ENCODE data around the gene MRPL55. TPM values are rescaled to one million over a fixed set of nuclear protein-coding genes. Genes with fewer than 3 reads are reported as not detected.

The MRPL55 gene
- total RNA-seq, 3 donors from 2014 or later, result 82.3 to 93.0 (median 89.5) TPM

DNA sequence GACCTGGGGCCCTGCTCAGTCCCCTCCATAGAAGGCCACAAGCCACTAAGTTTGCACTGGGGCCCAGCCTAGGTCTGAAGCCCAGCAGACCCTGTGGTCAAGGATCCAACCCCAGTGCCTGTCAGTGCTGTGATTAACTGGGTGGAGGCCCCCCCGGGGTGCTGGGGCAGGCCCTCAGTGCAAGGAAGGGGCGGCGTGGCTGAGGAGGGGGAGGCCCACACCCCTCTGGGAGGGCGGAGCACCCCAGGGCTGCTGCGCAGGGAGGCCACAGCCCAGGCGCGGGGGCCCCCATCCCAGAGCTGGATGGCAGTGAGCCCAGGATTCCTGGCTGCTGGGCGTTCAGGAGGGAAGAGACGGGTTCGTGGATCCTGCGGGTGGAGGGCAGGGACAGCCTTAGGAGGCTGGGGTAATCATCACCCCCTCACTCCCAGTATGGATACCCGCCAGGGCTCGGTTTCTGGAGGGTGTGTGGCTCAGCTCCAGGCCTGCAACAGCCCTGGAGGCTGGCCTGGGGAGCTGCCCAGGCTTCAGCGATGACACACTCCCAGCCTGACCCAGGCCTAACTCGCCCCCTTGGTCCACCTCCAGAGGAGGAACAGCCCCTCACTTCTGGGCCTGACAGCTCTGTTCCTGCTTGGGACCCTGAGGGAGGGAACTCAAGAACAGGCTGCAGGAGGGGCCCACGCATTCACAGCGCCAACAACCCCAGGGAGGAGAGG lies 41.5 kb upstream of the MRPL55 start:
- no peak for ATAC-seq
- Mint-ChIP-seq H3K27me3 (ENCODE audit: low read depth) (no peaks in the 10 kb centered on the region), H3K9me3 (no peaks in the 10 kb centered on the region)

DNA sequence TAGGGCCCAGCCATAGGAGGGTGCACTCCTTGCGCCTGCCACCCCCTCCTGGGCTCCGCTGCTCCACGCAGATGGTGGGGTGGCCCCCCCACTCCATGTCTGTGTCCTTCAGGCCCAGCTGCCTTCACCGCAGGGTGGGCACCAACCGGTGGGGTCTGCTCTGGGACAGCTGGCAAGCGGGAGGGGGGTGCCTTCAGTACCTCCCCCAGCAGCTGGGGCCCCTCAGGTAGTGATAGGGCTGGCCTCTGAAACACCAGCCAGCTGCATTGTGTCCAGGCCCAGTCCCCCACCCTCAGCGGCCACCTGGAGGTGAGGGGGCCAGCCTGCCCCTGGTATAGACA lies 41.0 kb upstream of the MRPL55 start:
- peaks cover 6% of the 10 kb centered on the region for H3K4me1 Mint-ChIP-seq (ENCODE audit: low read depth)
- DNase-seq (no peak), ATAC-seq (no peak)
- H3K36me3 Mint-ChIP-seq (ENCODE audit: insufficient read depth), result no peaks in the 10 kb centered on the region
- no peaks in the 10 kb centered on the region for H3K27me3 Mint-ChIP-seq (ENCODE audit: low read depth)
- H3K4me3 Mint-ChIP-seq, result no peak overlapping the region
- no peaks in the 10 kb centered on the region for H3K9me3 Mint-ChIP-seq

More for the DNA sequence above, 41.5 kb upstream of the MRPL55 start:
- peaks cover 7% of the 10 kb centered on the region for H3K4me1 Mint-ChIP-seq (ENCODE audit: low read depth)
- H3K4me3 Mint-ChIP-seq, result no peak overlapping the region
- DNase-seq, result no peak
- H3K36me3 Mint-ChIP-seq (ENCODE audit: insufficient read depth), result no peaks in the 10 kb centered on the region

DNA sequence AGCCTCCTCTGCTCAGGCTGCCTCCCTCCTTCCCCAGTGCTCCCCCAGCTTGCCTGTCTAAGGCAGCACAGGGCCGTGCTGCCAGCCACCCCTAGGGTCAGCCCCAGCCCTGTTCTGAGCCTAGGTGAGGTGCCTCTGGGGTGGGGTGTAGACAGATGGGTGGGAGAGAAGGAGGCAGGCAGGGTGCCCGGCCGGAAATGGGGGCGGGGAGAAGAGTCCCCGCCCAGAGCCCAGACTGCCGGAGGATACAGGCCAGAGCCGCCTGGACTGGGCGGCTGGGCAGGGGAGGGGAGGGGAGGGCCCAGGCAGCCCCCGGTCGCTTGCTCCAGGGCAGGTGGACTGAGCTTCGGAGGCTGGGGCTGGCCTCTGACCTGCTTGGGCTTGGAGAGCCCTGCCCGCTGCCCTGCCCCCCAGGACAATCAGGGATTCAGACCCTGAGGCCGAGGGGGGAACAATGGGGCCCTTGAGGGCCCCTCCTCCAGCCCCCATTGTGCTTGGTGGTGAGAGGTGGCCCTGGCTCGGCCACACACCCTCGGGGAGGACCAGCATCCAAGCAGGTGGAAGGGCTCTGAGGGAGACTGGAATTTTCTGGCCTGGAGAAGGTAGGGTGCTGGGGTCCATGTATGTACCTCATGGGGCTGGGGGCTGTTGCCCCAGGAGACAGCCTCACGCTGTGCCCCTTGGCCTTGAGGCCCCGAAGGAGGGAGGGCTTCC lies 40.5 kb upstream of the MRPL55 start, which contains the start of gene GJC2:
TSS of gene GJC2 (plus strand) at position 525 of the 714 bp plus-strand sequence. CDS start 7,829 bp downstream, outside the sequence.
- H3K9me3 Mint-ChIP-seq, result no peaks in the 10 kb centered on the region
- ATAC-seq, result no peak
- H3K27me3 Mint-ChIP-seq (ENCODE audit: low read depth), result no peaks in the 10 kb centered on the region
- peaks cover 3% of the 10 kb centered on the region for H3K4me1 Mint-ChIP-seq (ENCODE audit: low read depth)
- no peak within 1 kb of the TSS for H3K4me3 Mint-ChIP-seq
- no peaks in the 10 kb centered on the region for H3K36me3 Mint-ChIP-seq (ENCODE audit: insufficient read depth)
- DNase-seq, result no peak

DNA sequence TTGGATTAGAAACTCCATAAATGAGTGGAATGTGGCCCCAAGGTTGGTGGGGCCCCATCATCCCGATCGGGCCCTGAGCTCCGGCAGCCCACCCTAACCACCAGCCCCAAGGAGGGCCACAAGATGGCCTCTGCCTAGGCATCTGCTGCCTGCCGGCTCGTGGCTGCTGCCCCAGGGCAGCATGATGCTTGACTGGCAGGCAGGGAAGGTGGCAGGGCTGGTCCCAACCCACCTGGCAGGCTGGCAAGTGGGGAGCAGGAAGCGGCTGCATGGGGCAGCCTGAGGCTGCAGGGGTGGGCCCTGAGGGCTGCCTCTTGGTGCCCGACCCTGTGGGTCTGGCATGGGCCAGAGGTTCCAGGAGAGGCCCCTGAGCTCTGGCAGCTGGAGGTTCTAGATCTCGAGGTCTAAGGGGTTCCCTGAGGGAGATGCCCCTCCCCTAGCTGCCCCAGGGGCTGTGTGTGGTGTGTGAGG lies 39.9 kb upstream of the MRPL55 start:
- no peak overlapping the region for H3K4me3 Mint-ChIP-seq
- H3K4me1 Mint-ChIP-seq (ENCODE audit: low read depth), result peaks cover 6% of the 10 kb centered on the region
- DNase-seq (no peak), ATAC-seq (no peak)
- H3K9me3 Mint-ChIP-seq, result no peaks in the 10 kb centered on the region
- no peaks in the 10 kb centered on the region for H3K36me3 Mint-ChIP-seq (ENCODE audit: insufficient read depth)
- H3K27me3 Mint-ChIP-seq (ENCODE audit: low read depth), result no peaks in the 10 kb centered on the region

DNA sequence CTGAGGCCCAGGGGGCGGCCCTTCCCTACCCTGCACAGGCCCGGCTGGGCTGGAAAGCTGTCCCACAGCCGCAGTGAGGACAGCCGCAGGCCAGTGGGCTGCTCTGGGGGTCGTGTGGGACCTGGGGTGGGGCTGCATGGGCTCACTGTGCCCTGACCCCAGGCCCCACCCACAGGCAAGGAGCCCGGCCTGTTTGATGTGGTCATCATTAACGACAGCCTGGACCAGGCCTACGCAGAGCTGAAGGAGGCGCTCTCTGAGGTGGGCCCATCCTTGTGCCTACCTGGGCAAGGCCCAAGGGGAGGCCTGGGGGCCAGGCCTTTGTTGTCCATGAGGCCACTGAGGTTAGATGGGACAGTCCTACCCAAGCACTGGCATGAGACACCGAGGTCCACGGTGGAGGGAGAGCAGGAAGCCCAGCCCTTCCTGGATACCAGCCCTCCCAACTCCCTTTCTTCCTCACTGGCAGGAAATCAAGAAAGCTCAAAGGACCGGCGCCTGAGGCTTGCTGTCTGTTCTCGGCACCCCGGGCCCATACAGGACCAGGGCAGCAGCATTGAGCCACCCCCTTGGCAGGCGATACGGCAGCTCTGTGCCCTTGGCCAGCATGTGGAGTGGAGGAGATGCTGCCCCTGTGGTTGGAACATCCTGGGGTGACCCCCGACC lies 39.2 kb upstream of the MRPL55 start:
- Mint-ChIP-seq H3K4me3 (no peak overlapping the region), H3K9me3 (no peaks in the 10 kb centered on the region), H3K27me3 (ENCODE audit: low read depth) (no peaks in the 10 kb centered on the region), H3K4me1 (ENCODE audit: low read depth) (peaks cover 12% of the 10 kb centered on the region), H3K36me3 (ENCODE audit: insufficient read depth) (no peaks in the 10 kb centered on the region)
- DNase-seq (no peak), ATAC-seq (no peak)

DNA sequence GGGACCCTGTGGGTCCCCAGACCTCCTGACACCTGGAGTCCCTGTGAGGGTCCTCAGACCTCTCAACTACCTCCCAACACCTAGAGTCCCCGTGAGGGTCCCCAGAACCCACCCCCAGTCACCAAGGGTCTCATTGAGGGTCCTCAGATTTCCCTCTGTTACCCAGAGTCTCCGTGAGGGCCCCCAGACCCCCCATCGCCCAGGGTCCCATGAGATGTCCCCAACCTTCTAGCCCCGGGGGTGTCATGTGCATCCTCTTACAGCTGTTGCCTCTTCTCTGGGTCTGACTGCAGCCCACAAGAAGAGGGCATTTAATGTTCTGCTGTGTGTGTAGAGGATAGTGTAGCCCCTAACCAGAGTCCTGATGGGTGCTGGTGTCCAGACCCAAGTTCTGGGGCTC lies 38.7 kb upstream of the MRPL55 start:
- H3K27me3 Mint-ChIP-seq (ENCODE audit: low read depth), result no peaks in the 10 kb centered on the region
- DNase-seq (no peak), ATAC-seq (no peak)
- H3K36me3 Mint-ChIP-seq (ENCODE audit: insufficient read depth), result no peaks in the 10 kb centered on the region
- no peak overlapping the region for H3K4me3 Mint-ChIP-seq
- H3K9me3 Mint-ChIP-seq, result no peaks in the 10 kb centered on the region
- H3K4me1 Mint-ChIP-seq (ENCODE audit: low read depth), result peaks cover 18% of the 10 kb centered on the region

DNA sequence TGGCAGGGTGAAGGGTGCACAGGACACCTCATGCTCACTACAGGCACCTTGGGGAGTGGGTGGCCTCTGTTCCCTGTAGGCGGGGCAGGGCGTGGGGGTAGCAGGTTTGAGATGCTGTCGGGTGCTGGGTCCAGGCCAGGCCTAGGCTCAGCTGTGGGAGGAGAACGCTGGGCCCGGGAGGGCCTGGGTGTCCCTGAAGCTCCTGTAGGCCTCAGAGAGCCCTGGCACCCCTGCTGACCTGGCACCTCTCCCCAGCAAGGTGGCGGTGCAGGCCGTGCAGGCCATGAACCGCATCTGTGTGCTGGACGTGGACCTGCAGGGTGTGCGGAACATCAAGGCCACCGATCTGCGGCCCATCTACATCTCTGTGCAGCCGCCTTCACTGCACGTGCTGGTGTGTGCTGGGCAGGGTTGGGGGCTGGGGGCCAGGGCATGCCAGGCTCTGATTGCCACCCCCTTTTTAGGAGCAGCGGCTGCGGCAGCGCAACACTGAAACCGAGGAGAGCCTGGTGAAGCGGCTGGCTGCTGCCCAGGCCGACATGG lies 38.1 kb upstream of the MRPL55 start:
- no peaks in the 10 kb centered on the region for H3K36me3 Mint-ChIP-seq (ENCODE audit: insufficient read depth)
- H3K4me1 Mint-ChIP-seq (ENCODE audit: low read depth), result peaks cover 23% of the 10 kb centered on the region
- no peak for DNase-seq
- no peak for ATAC-seq
- no peaks in the 10 kb centered on the region for H3K27me3 Mint-ChIP-seq (ENCODE audit: low read depth)
- H3K9me3 Mint-ChIP-seq, result no peaks in the 10 kb centered on the region
- H3K4me3 Mint-ChIP-seq, result no peak overlapping the region

DNA sequence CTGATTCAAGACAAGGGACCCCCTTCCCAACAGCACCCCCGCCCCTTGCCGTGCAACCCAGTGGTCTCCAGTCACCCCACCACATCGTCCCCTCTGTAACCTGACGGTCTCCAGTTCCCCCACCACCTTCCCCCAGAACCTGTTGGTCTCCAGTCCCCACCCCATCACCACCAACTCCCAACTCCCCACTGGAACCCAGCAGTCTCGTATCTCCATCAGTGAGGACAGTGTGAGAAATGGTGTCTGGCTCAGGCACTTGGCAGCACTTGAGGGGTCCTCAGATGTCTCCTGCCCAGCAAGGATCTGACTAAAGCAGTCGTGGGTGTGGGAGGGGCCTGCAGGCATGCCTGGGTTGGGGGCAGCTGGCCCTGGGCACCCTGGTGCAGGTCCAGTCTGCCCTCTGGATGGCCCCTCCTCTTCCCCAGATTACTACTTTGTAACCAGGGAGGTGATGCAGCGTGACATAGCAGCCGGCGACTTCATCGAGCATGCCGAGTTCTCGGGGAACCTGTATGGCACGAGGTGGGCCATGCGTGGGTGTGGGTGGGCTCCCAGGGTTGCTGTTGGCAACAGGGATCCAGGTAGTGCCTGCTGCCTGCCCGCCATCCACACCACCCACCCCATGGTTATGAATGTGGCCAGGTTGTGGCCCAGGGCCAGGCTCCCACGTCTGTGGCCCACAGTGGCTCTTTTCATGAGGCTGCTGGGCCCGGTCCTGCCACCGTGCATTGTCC lies 37.5 kb upstream of the MRPL55 start:
- DNase-seq (no peak), ATAC-seq (no peak)
- no peaks in the 10 kb centered on the region for H3K27me3 Mint-ChIP-seq (ENCODE audit: low read depth)
- peaks cover 30% of the 10 kb centered on the region for H3K4me1 Mint-ChIP-seq (ENCODE audit: low read depth)
- no peaks in the 10 kb centered on the region for H3K36me3 Mint-ChIP-seq (ENCODE audit: insufficient read depth)
- no peak overlapping the region for H3K4me3 Mint-ChIP-seq
- H3K9me3 Mint-ChIP-seq, result no peaks in the 10 kb centered on the region

DNA sequence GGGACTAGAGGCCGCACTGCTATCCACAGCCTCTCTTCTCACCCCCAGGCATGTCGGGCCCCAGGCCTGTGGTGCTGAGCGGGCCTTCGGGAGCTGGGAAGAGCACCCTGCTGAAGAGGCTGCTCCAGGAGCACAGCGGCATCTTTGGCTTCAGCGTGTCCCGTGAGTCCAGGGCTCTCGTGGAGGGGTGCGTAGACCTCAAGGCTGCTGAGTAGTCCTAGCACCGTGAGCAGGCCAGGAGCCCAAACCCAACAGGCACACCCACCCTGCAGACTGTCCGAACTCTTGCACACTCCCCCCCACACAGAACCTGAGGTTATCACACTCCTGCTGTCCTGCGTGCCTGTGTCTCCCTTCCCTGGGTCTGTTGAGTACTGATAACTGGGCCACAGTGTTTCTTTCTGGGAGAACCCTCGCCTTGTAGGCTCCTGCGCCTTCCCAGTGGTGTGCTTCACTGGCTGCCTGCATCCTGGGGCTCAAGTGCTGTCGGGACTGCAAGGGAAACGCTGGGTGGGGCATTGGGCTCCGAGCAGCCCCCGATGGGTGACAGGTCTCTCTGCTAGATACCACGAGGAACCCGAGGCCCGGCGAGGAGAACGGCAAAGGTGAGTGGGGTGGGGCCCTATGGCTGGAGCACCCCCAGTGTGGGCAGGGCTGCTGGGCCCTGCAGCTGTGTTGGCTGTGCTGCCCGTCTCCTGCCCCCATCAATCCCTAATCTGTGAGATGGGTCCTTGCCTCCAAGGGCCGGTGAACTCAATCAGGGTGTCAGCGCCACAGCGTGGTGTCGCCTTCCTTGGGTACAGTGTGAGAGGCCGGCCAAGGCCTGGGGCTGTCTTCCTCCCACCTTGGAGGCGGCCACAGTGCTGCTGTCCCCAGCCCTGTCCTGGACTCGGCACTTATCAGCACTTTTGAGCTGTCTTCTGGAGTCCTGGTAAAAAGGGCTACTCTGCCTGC lies 36.6 kb upstream of the MRPL55 start:
- ATAC-seq (no peak), DNase-seq (no peak)
- Mint-ChIP-seq H3K9me3 (no peaks in the 10 kb centered on the region), H3K27me3 (ENCODE audit: low read depth) (no peaks in the 10 kb centered on the region), H3K4me1 (ENCODE audit: low read depth) (peaks cover 36% of the 10 kb centered on the region), H3K36me3 (ENCODE audit: insufficient read depth) (no peaks in the 10 kb centered on the region), H3K4me3 (no peak overlapping the region)

DNA sequence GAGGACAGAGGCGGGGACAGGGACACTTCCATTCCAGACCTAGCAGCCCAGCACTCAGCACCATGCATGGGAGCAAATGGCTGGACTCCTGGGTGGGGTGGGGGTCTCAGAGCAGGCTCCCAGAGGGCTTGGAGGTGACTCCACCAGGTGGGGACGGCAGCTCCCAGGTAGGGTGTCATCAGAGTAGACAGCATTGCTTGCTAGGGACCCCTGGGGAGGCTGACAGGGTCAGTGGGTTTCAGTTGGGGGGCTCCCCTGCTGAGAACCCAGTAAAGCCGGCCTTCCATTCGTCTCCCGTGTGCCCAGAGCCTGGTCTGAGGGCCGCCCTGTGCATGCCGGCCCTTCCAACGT lies 35.9 kb upstream of the MRPL55 start:
- Mint-ChIP-seq H3K4me3 (no peak overlapping the region), H3K4me1 (ENCODE audit: low read depth) (peaks cover 36% of the 10 kb centered on the region)

DNA sequence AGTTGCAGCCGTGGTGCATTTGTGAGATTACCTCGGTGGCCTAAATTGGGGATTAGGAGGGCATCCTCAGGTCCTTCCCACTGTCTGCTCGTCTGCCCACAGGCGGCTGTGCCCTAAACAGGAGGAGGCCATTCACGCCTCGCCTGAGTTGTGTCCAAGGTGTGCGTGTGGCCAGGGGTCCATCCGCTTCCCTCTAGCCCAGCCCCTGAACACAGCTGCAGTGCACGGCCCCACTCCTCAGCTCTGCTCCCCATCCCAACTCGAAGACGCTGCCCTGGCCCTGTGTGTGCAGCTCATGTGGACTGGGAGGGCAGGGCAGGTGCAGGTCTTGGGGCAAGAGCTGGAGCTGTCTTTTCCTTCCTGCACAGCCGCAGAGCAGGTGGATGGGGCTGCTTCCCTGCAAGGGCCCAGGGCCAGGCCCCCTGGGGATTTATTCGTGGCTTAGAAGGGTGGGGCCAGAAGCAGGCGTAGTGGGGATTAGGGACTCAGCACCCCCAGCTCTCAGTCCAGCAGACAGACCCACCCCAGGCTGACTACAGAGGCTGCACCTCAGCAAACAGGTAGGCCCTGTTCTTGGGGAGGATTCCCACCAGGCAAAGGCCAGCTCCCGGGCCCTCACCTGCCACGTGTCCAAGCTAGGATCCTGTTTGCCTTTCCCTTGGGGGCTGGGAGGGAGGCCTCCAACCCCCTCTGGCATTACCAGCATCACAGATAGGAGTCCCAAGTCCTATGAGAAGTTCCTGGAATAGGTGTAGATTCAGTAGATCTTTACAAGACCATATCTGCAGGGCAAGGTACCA lies 35.3 kb upstream of the MRPL55 start:
- DNase-seq (no peak), ATAC-seq (no peak)
- Mint-ChIP-seq H3K4me1 (ENCODE audit: low read depth) (peaks cover 39% of the 10 kb centered on the region), H3K36me3 (ENCODE audit: insufficient read depth) (no peaks in the 10 kb centered on the region), H3K4me3 (no peak overlapping the region), H3K27me3 (ENCODE audit: low read depth) (no peaks in the 10 kb centered on the region), H3K9me3 (no peaks in the 10 kb centered on the region)

More for the DNA sequence above, 35.9 kb upstream of the MRPL55 start:
- Mint-ChIP-seq H3K9me3 (no peaks in the 10 kb centered on the region), H3K36me3 (ENCODE audit: insufficient read depth) (no peaks in the 10 kb centered on the region), H3K27me3 (ENCODE audit: low read depth) (no peaks in the 10 kb centered on the region)
- DNase-seq, result no peak
- no peak for ATAC-seq

DNA sequence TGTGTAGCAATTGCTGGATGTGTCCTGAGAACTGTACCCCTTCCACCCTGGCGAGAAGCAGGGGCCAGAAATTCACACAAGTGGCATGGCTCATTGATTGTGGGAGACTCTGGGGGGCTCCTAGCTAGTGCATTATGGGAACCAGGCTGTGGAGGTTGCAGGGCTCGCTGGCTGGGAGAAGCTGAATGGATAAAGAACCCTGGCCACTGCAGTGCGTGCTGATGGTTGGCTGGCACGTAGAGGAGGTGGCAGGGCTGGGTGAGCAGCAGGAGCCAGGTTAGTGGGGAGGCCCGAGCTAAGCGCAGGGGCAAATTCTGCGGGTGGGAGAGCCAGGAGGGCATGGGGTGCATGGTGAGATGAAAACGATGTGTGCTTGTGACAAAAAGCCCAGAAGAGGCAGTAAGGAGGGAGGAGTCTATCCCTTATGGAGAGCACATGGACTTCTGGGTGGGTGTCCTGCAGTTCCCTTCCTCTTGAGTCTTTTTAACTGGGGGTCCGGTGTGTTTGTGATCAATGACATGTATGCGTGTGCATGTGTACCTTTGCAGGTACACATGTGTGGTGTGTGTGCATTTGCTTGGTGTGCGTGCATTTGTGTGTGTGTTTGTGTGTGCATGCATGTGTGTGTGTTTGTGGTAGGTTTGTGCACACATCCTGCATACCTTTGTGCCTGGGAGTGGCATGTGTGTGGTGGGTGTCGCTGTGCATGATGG lies 34.5 kb upstream of the MRPL55 start:
- ATAC-seq, result no peak
- H3K4me3 Mint-ChIP-seq, result peak overlapping the region; percentile 98
- H3K4me1 Mint-ChIP-seq (ENCODE audit: low read depth), result peaks cover 39% of the 10 kb centered on the region
- no peak for DNase-seq
- no peaks in the 10 kb centered on the region for H3K36me3 Mint-ChIP-seq (ENCODE audit: insufficient read depth)
- H3K27me3 Mint-ChIP-seq (ENCODE audit: low read depth), result no peaks in the 10 kb centered on the region
- H3K9me3 Mint-ChIP-seq, result no peaks in the 10 kb centered on the region

Data from activated T-cell treated with anti-CD3 and anti-CD28 coated beads, Interleukin-2, amount 50 U/mL, for 4 hours (primary cell).